HEK293 (cell line): ENCODE measurements around the gene PLEKHG1.
A peak's percentile ranks its signal among the peaks of the same experiment; 100 is the strongest.

Source experiments
- AEBP2 ChIP-seq: fragments of 450-650 bp; formaldehyde crosslinking; IDR thresholded peaks from 2 replicates; pipeline ENCODE4 v1.5.1; 2016; ENCODE audit warnings: missing biosample characterization, missing genetic modification characterization, borderline replicate concordance
- BCL11B ChIP-seq: fragments of 450-650 bp; formaldehyde crosslinking; IDR thresholded peaks from 2 replicates; pipeline ENCODE4 v1.5.1; 2016; ENCODE audit warnings: low read depth, missing biosample characterization, missing genetic modification characterization
- PRDM2 ChIP-seq: fragments of 450-650 bp; formaldehyde crosslinking; IDR thresholded peaks from 2 replicates; pipeline ENCODE4 v1.5.1; 2016; ENCODE audit warnings: missing biosample characterization, missing genetic modification characterization, borderline replicate concordance
- PRDM6 ChIP-seq: fragments of 450-650 bp; formaldehyde crosslinking; IDR thresholded peaks from 2 replicates; pipeline ENCODE4 v1.5.1; 2017; ENCODE audit warnings: missing biosample characterization, missing genetic modification characterization
- SCRT1 ChIP-seq: fragments of 450-650 bp; formaldehyde crosslinking; IDR thresholded peaks from 2 replicates; pipeline ENCODE4 v1.5.1; 2016; ENCODE audit warnings: missing biosample characterization, missing genetic modification characterization, borderline replicate concordance
- SCRT2 ChIP-seq: fragments of 450-650 bp; formaldehyde crosslinking; IDR thresholded peaks from 2 replicates; pipeline ENCODE4 v1.5.1; 2016; ENCODE audit warnings: missing biosample characterization, missing genetic modification characterization
- TCF7L2 ChIP-seq: IDR thresholded peaks from 2 replicates; pipeline ENCODE4 v1.6.1; 2011; ENCODE audit warnings: low read depth, mild to moderate bottlenecking, inconsistent platforms, low read length, moderate library complexity, borderline replicate concordance
- ZBTB44 ChIP-seq: fragments of 450-650 bp; IDR thresholded peaks from 2 replicates; pipeline ENCODE4 v1.5.1; 2018; ENCODE audit warnings: missing biosample characterization, mild to moderate bottlenecking, missing genetic modification characterization
- ZFP41 ChIP-seq: fragments of 450-650 bp; formaldehyde crosslinking; IDR thresholded peaks from 2 replicates; pipeline ENCODE4 v1.5.1; 2016; ENCODE audit warnings: missing biosample characterization, missing genetic modification characterization, borderline replicate concordance
- ZNF174 ChIP-seq: fragments of 450-650 bp; formaldehyde crosslinking; IDR thresholded peaks from 2 replicates; pipeline ENCODE4 v1.5.0; 2017; ENCODE audit warnings: missing biosample characterization, mild to moderate bottlenecking, missing genetic modification characterization
- ZNF223 ChIP-seq: fragments of 450-650 bp; formaldehyde crosslinking; IDR thresholded peaks from 2 replicates; pipeline ENCODE4 v1.5.1; 2016; ENCODE audit warnings: missing biosample characterization, missing genetic modification characterization
- ZNF549 ChIP-seq: fragments of 450-650 bp; IDR thresholded peaks from 2 replicates; pipeline ENCODE4 v1.5.1; 2018; ENCODE audit warnings: missing biosample characterization, missing genetic modification characterization, mild to moderate bottlenecking, inconsistent platforms, moderate library complexity
- ZNF596 ChIP-seq: fragments of 450-650 bp; IDR thresholded peaks from 2 replicates; pipeline ENCODE4 v1.5.0; 2018; ENCODE audit warnings: missing biosample characterization, mild to moderate bottlenecking, missing genetic modification characterization, moderate library complexity
- ZNF600 ChIP-seq: fragments of 450-650 bp; formaldehyde crosslinking; IDR thresholded peaks from 2 replicates; pipeline ENCODE4 v1.5.1; 2016; ENCODE audit warnings: missing biosample characterization, missing genetic modification characterization
- ZNF645 ChIP-seq: fragments of 450-650 bp; formaldehyde crosslinking; IDR thresholded peaks from 2 replicates; pipeline ENCODE4; 2016; ENCODE audit warnings: missing biosample characterization, missing genetic modification characterization
- TF ChIP-seq, protein P1 (sequence below): fragments of 450-650 bp; formaldehyde crosslinking; IDR thresholded peaks from 2 replicates; pipeline ENCODE4 v1.5.1; 2016; ENCODE audit warnings: missing biosample characterization, missing genetic modification characterization, low read depth
- TF ChIP-seq, protein P2 (sequence below): fragments of 450-650 bp; formaldehyde crosslinking; IDR thresholded peaks from 2 replicates; pipeline ENCODE4 v1.5.1; 2016; ENCODE audit warnings: missing biosample characterization, missing genetic modification characterization

The PLEKHG1 gene

GRCh38 chr6:150640556-150641209, 41.0 kb downstream of the PLEKHG1 start (continued):
- TF ChIP-seq ZFP41 (no peak), PRDM2 (no peak), SCRT2 (tag by site-specific recombination) (peak; percentile 59; the same call in 1 of the 2 replicates), ZNF223 (tag by site-specific recombination) (no peak), TCF7L2 (peak; percentile 71), ZNF549 (no peak), ZNF596 (tag by site-specific recombination) (no peak), AEBP2 (tag by site-specific recombination) (no peak), ZNF600 (no peak), ZNF645 (no peak), BCL11B (tag by site-specific recombination) (no peak), SCRT1 (tag by site-specific recombination) (no peak), ZNF174 (tag by site-specific recombination) (no peak), PRDM6 (tag by site-specific recombination) (peak; percentile 53), ZBTB44 (tag by site-specific recombination) (no peak)
- TF ChIP-seq, protein P1, sequence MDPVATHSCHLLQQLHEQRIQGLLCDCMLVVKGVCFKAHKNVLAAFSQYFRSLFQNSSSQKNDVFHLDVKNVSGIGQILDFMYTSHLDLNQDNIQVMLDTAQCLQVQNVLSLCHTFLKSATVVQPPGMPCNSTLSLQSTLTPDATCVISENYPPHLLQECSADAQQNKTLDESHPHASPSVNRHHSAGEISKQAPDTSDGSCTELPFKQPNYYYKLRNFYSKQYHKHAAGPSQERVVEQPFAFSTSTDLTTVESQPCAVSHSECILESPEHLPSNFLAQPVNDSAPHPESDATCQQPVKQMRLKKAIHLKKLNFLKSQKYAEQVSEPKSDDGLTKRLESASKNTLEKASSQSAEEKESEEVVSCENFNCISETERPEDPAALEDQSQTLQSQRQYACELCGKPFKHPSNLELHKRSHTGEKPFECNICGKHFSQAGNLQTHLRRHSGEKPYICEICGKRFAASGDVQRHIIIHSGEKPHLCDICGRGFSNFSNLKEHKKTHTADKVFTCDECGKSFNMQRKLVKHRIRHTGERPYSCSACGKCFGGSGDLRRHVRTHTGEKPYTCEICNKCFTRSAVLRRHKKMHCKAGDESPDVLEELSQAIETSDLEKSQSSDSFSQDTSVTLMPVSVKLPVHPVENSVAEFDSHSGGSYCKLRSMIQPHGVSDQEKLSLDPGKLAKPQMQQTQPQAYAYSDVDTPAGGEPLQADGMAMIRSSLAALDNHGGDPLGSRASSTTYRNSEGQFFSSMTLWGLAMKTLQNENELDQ (tag by site-specific recombination), result no peak
- TF ChIP-seq, protein P2, sequence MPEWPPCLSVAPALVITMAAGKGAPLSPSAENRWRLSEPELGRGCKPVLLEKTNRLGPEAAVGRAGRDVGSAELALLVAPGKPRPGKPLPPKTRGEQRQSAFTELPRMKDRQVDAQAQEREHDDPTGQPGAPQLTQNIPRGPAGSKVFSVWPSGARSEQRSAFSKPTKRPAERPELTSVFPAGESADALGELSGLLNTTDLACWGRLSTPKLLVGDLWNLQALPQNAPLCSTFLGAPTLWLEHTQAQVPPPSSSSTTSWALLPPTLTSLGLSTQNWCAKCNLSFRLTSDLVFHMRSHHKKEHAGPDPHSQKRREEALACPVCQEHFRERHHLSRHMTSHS (tag by site-specific recombination), result no peak
